Measurements from ENCODE around the gene PLEKHF1.

Gene PLEKHF1

DNA sequence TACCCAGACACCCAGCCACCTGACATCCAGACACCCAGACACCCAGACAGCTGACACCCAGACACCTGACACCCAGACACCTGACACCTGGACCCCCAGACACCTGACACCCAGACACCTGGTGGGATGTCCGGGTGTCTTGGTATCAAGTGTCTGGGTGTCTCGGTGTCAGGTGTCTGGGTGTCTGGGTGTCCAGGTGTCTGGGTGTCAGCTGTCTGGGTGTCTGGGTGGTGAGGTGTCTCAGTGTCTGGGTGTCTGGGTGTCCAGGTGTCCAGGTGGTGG, 31.2 kb downstream of the PLEKHF1 start:
- H3K4me3 ChIP-seq (ENCODE audit: low read depth, low read length), result no peak overlapping the region
- TF ChIP-seq, protein P1, sequence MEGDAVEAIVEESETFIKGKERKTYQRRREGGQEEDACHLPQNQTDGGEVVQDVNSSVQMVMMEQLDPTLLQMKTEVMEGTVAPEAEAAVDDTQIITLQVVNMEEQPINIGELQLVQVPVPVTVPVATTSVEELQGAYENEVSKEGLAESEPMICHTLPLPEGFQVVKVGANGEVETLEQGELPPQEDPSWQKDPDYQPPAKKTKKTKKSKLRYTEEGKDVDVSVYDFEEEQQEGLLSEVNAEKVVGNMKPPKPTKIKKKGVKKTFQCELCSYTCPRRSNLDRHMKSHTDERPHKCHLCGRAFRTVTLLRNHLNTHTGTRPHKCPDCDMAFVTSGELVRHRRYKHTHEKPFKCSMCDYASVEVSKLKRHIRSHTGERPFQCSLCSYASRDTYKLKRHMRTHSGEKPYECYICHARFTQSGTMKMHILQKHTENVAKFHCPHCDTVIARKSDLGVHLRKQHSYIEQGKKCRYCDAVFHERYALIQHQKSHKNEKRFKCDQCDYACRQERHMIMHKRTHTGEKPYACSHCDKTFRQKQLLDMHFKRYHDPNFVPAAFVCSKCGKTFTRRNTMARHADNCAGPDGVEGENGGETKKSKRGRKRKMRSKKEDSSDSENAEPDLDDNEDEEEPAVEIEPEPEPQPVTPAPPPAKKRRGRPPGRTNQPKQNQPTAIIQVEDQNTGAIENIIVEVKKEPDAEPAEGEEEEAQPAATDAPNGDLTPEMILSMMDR (IDR thresholded peaks at IDR 0.05; ENCODE audit: borderline replicate concordance, insufficient read depth, low read depth, low read length), result no peak

DNA sequence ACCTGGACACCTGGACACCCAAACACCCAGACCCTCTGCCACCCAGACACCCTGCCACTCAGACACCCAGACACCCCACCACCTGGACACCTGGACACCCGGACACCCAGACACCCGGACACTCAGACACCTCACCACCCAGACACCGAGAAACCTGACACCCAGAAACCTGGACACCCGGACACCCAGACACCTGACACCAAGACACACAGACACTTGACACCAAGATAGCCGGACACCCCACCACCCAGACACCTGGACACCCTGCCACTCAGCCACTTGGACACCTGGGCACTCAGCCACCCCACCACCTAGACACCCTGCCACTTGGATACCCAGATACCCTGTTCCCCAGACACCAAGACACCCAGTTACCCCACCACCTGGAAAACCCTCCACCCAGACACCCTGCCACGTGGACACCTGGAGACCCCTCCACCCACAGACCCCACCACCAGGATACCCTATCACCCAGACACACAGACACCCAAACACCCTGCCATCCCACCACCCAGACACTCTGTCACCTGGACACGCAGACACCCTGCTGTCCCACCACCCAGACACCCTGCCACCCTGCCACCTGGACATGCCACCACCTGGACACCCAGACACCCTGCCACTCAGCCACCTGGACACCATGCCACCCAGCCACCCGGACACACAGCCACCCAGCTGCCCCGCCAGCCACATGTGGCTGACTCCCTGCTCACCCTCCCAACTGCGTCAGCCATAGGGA, 32.4 kb downstream of the PLEKHF1 start:
- no peak overlapping the region for H3K4me3 ChIP-seq (ENCODE audit: low read depth, low read length)
- TF ChIP-seq, protein P1 (IDR thresholded peaks at IDR 0.05; ENCODE audit: borderline replicate concordance, insufficient read depth, low read depth, low read length), result no peak

DNA sequence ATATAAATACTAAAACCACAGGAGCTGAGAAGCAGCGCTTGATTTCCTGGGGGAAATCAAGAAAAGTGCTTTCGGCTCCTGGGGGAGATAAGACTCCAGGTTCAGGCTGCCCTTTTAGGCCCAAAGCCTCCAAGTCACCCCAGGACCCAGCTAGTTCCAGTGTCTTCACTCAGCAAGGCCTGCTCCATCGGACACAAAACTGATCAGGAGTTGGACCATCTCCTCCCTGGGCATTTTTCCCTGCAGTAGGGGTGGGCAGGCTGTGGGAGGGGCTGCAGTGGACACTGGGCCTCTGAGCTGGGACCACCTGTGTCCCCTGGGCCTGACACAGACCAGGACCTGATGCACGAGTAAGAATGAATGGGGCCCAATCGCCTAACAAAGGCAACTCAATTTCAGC, 34.6 kb downstream of the PLEKHF1 start:
- H3K4me3 ChIP-seq (ENCODE audit: low read depth, low read length), result no peak overlapping the region
- TF ChIP-seq, protein P1 (IDR thresholded peaks at IDR 0.05; ENCODE audit: borderline replicate concordance, insufficient read depth, low read depth, low read length), result no peak

DNA sequence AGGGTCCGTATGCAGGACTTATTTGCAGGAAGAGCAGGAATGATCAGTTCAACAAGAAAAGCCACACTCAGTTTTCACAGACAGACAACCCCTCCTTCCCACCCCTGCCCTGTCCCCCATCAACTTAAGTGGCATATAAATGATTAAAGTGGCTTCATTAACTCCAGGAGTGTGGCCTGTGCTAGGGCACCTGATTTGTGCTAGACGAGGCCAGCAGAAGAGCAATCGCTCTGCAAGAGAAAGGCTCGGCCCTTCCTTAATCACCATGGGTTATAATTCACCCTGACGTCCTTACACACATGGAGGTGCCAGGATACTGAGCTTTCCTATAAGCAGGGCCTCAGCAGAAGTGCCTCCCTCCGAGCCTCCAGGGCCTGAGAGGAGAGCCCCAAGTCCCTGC, 35.2 kb downstream of the PLEKHF1 start:
- no peak overlapping the region for H3K4me3 ChIP-seq (ENCODE audit: low read depth, low read length)
- TF ChIP-seq, protein P1 (IDR thresholded peaks at IDR 0.05; ENCODE audit: borderline replicate concordance, insufficient read depth, low read depth, low read length), result no peak

DNA sequence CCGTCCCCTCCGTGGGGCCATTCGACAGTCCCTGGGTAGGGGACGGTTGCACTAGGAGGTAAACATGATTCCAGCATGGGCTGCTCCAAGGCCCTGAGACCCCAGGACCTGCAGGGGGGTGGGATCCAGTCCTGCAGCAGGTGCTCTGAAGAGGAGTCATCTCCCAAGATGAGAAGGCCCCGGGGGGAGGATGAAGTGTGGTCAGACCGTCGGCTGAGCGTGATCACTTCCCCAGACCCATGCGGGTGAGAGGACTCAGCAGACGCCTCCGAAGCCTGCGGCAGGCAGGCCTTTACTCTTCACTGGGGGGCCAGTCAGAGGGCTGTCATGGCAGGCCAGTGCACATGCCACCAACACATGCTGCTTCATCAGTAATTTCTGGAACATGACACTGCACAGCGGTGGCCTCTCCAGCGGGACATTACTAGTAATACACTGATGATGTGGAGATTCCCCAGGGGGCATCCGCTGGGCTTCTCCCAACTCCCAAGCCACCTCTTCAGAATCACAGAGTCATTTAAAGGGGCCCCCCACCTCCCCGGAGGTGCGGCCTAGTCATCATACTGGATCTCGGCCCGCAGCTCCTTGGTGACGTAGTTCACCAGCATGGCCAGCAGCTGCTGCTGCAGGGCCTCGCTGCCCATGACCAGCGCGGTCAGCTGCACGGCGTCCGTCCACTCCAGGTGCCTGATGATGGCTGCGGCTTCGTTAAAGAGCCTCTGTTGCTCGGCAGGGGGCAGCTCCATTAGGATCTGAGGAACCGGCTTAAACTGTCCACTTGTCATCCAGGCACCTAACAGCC, 37.1 kb downstream of the PLEKHF1 start:
- TF ChIP-seq, protein P1 (IDR thresholded peaks at IDR 0.05; ENCODE audit: borderline replicate concordance, insufficient read depth, low read depth, low read length), result no peak

DNA sequence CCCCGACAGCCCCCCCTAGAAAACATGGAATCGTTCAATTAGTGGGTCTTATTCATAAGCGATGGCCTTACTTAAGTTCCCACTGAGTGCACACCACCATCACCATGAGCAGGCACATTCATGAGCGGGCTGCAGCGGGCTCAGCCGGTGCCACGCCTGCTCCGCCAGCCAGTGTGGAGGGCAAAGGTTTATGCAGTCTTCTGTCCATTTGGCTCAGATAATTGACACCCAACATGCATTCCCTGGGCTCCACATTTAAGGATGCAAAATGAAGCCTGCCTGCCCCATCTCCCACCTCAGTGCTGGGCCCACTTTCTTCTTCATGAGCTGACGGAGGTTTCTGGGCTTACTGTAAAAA, 37.7 kb downstream of the PLEKHF1 start:
- H3K4me3 ChIP-seq (ENCODE audit: low read depth, low read length), result no peak overlapping the region
- TF ChIP-seq, protein P1 (IDR thresholded peaks at IDR 0.05; ENCODE audit: borderline replicate concordance, insufficient read depth, low read depth, low read length), result no peak

More for the DNA sequence above, 37.1 kb downstream of the PLEKHF1 start:
- no peak overlapping the region for H3K4me3 ChIP-seq (ENCODE audit: low read depth, low read length)
